ENCODE measurements around the gene FAM163A.

DNA sequence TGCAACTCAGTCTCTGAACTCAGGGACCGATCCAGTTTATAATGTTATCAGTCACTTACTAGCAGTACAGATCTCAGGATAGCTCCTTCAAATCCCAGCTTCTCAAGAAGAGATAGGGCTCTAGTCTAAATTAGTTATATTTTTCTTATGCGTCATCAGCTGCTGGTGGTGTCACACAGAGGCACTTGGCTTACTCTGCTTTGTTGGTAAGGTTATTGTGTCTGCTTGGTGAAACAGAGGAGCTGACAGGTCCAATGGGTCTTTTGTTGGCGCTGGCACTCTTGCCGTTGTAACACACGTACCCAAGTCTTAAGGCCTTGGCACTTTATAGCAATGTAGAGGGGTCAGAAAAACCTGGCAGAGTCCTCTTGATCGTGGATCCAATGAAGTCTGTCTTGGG lies 122.3 kb downstream of the FAM163A start:
- no peak for TF ChIP-seq POLR2A (IDR thresholded peaks at IDR 0.05)
- TF ChIP-seq, protein P1, sequence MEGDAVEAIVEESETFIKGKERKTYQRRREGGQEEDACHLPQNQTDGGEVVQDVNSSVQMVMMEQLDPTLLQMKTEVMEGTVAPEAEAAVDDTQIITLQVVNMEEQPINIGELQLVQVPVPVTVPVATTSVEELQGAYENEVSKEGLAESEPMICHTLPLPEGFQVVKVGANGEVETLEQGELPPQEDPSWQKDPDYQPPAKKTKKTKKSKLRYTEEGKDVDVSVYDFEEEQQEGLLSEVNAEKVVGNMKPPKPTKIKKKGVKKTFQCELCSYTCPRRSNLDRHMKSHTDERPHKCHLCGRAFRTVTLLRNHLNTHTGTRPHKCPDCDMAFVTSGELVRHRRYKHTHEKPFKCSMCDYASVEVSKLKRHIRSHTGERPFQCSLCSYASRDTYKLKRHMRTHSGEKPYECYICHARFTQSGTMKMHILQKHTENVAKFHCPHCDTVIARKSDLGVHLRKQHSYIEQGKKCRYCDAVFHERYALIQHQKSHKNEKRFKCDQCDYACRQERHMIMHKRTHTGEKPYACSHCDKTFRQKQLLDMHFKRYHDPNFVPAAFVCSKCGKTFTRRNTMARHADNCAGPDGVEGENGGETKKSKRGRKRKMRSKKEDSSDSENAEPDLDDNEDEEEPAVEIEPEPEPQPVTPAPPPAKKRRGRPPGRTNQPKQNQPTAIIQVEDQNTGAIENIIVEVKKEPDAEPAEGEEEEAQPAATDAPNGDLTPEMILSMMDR (IDR thresholded peaks at IDR 0.05): no peak

Measured in uterus (tissue), 2 donors.